Subcutaneous preadipocyte (primary cell): ENCODE results near the gene KLHL15. TPM values are rescaled to one million over a fixed set of nuclear protein-coding genes. Genes with fewer than 3 reads are reported as not detected.

ENCODE experiments used
- total RNA-seq: library from RNA; depleted of rRNA; stranded (reverse); fragments of >200 nt; gene quantifications from 2 replicates; pipeline ENCODE4 v1.2.3, GENCODE V29; 2012

KLHL15 gene, protein sequence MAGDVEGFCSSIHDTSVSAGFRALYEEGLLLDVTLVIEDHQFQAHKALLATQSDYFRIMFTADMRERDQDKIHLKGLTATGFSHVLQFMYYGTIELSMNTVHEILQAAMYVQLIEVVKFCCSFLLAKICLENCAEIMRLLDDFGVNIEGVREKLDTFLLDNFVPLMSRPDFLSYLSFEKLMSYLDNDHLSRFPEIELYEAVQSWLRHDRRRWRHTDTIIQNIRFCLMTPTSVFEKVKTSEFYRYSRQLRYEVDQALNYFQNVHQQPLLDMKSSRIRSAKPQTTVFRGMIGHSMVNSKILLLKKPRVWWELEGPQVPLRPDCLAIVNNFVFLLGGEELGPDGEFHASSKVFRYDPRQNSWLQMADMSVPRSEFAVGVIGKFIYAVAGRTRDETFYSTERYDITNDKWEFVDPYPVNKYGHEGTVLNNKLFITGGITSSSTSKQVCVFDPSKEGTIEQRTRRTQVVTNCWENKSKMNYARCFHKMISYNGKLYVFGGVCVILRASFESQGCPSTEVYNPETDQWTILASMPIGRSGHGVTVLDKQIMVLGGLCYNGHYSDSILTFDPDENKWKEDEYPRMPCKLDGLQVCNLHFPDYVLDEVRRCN
- total RNA-seq = 7.0 and 8.8 TPM in 2 replicates

DNA sequence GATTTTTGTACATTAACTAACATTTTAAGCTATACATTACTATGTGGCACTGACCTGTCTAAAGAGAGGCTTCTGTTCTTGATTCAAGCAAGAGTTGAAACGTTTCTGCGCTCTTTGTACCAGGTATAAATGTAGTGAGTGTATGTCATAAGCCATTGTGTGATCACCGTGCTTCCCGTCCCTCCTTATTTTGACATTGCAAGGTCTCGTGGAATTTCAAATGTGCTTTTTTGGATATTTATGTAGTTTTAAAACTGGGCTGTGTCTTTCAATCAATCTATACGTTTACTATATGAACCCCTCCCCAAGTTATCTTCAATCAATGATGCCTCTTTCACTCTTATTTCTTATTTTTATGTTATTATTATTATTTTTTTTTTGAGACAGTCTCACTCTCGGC lies at the start of gene KLHL15:
KLHL15 (minus strand) TSS at position 101 of the 400 bp plus-strand sequence. CDS start 20,493 bp downstream, outside the sequence.

DNA sequence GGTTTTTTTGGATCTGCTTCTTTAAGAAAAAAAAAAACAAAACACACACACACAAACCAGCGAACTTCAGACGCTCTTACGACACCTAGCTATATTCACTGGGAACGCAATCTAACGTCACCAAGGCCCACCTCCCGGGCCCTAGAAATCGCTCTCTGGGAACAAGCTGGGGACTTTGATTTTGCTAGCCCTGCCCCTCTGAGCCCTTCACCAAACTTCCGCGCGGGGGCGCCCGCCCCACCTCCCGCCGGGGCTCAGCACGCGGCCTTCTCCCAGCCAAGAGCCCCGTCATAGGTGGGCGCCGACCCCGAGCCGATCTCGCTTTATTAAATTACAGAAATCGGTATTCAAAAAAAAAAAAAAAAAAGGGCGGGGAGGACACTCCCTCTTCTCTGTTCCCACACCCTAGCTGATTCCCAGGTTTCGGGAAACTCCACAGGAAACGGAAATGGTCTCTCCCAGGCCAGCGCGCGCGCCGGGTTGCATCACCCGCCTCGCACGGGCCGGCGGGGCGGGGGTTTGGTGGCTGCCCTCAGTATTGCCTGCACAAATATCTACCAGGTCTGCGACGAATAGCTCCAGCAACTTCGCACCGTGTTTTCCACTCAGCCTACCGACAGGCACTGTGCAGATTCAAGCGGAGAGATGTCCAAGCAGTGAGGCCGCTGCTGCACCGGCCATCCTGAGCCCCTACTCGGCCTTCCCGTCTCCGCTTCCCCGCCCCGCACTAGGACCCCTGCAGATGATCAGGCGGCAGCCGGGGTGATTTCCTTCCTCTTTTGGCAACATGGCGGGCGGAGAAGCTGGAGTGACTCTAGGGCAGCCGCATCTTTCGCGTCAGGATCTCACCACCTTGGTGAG lies 27.4 kb upstream of the KLHL15 start, which contains the start of gene EIF2S3:
EIF2S3 (plus strand) TSS at position 775 of the 861 bp plus-strand sequence; CDS start at position 788, 13 bp downstream.

Other genes starting within 250 kb of the KLHL15 start
- 32.6 and 47.4 TPM in 2 replicates for gene SAT1, start 244.0 kb downstream of the KLHL15 start, total RNA-seq
- gene APOO, start 119.2 kb downstream of the KLHL15 start, total RNA-seq = 7.3 and 7.6 TPM in 2 replicates
- gene CXorf58, start 119.2 kb downstream of the KLHL15 start, total RNA-seq = not detected in 2 replicates
- gene EIF2S3, start 27.8 kb upstream of the KLHL15 start, total RNA-seq = 312 and 336 TPM in 2 replicates
- 48.1 and 63.3 TPM in 2 replicates for gene ZFX, start 122.5 kb upstream of the KLHL15 start, total RNA-seq